ENCODE measurements around the gene MCM3. TPM values are rescaled to one million over a fixed set of nuclear protein-coding genes. Genes with fewer than 3 reads are reported as not detected.

Gene MCM3
- total RNA-seq, 8 experiments from 2014 or later = 12.7 to 92.8 (median 19.4) TPM

GRCh38 chr6:52233975-52234823 is 50.3 kb downstream of the MCM3 start:
- H3K4me3 ChIP-seq = no peak overlapping the region
- H3K27ac ChIP-seq = no peak overlapping the region
- H3K4me1 ChIP-seq (replicated peaks in 1 of 2) = no peaks in the 10 kb centered on the region
- ATAC-seq (replicated peaks in 6 of 8) = peak; percentile 27 to 99 (median 52)
- 22 to 87% (median 64%) methylated on average over 3 to 13 of the region's 15 CpGs for WGBS, 10 experiments
- in situ Hi-C loops (cut with MboI; ENCODE audit: low pct_unique_long_range_greater_than_20kb in 2 of 9, low sequenced_read_pairs in 9 of 9, unreplicated experiment in 9 of 9) = loop anchor here in 1 of 9 experiments (10.0 to 25.0 kb wide), 2 partner anchors 69 to 372 kb away; no protein-coding TSS in a partner anchor

GRCh38 chr6:52233005-52233404 is 51.5 kb downstream of the MCM3 start:
- H3K4me3 ChIP-seq = no peak overlapping the region
- in situ Hi-C loops (cut with MboI; ENCODE audit: low pct_unique_long_range_greater_than_20kb in 2 of 9, low sequenced_read_pairs in 9 of 9, unreplicated experiment in 9 of 9) = loop anchor here in 1 of 9 experiments (10.0 to 25.0 kb wide), 2 partner anchors 68 to 371 kb away; no protein-coding TSS in a partner anchor

GRCh38 chr6:52231406-52232127 is 53.0 kb downstream of the MCM3 start:
- Histone ChIP-seq H3K4me1 (replicated peaks in 1 of 2) (no peaks in the 10 kb centered on the region), H3K4me3 (no peak overlapping the region), H3K27ac (no peak overlapping the region)
- ATAC-seq (replicated peaks in 6 of 8) = no peak
- WGBS, 10 experiments = 33 to 97% (median 81%) methylated on average over 1 to 7 of the region's 8 CpGs; no CpG with 5 or more reads in 2 of the 10 experiments
- in situ Hi-C loops (cut with MboI; ENCODE audit: low pct_unique_long_range_greater_than_20kb in 2 of 9, low sequenced_read_pairs in 9 of 9, unreplicated experiment in 9 of 9) = loop anchor here in 1 of 9 experiments (10.0 to 25.0 kb wide), 2 partner anchors 67 to 369 kb away; no protein-coding TSS in a partner anchor

More at GRCh38 chr6:52233005-52233404, 51.5 kb downstream of the MCM3 start:
- WGBS, 10 experiments = 8 to 71% (median 56%) methylated on average over 1 to 4 of the region's 4 CpGs
- H3K4me1 ChIP-seq (replicated peaks in 1 of 2) = no peaks in the 10 kb centered on the region
- ATAC-seq (replicated peaks in 6 of 8) = no peak
- H3K27ac ChIP-seq = no peak overlapping the region

GRCh38 chr6:52230685-52231084 is 53.9 kb downstream of the MCM3 start:
- WGBS, 10 experiments = 0 to 86% (median 63%) methylated on average over 1 of the region's 1 CpG; no CpG with 5 or more reads in 4 of the 10 experiments
- no peak for ATAC-seq (replicated peaks in 6 of 8)
- Histone ChIP-seq H3K4me3 (no peak overlapping the region), H3K27ac (no peak overlapping the region), H3K4me1 (replicated peaks in 1 of 2) (no peaks in the 10 kb centered on the region)
- in situ Hi-C loops (cut with MboI; ENCODE audit: low pct_unique_long_range_greater_than_20kb in 2 of 9, low sequenced_read_pairs in 9 of 9, unreplicated experiment in 9 of 9) = loop anchor here in 1 of 9 experiments (10.0 to 25.0 kb wide), 2 partner anchors 66 to 368 kb away; no protein-coding TSS in a partner anchor

- Histone ChIP-seq H3K27ac (no peak overlapping the region), H3K4me1 (replicated peaks in 1 of 2) (no peaks in the 10 kb centered on the region), H3K4me3 (no peak overlapping the region)
- in situ Hi-C loops (cut with MboI; ENCODE audit: low pct_unique_long_range_greater_than_20kb in 2 of 9, low sequenced_read_pairs in 9 of 9, unreplicated experiment in 9 of 9) = loop anchor here in 1 of 9 experiments (25.0 kb wide), 1 partner anchor 365 kb away; no protein-coding TSS in a partner anchor
- peak in 2 of 8 experiments; percentile 66 to 67 for ATAC-seq (replicated peaks in 6 of 8)
- WGBS, 10 experiments = 0 to 86% (median 50%) methylated on average over 1 of the region's 1 CpG; no CpG with 5 or more reads in 4 of the 10 experiments
Measured at GRCh38 chr6:52227495-52227894, 57.0 kb downstream of the MCM3 start.

- WGBS, 10 experiments = 0 to 88% (median 58%) methylated on average over 1 to 3 of the region's 3 CpGs
- Histone ChIP-seq H3K4me3 (no peak overlapping the region), H3K4me1 (replicated peaks in 1 of 2) (no peaks in the 10 kb centered on the region), H3K27ac (no peak overlapping the region)
- ATAC-seq (replicated peaks in 6 of 8) = no peak
- in situ Hi-C loops (cut with MboI; ENCODE audit: low pct_unique_long_range_greater_than_20kb in 2 of 9, low sequenced_read_pairs in 9 of 9, unreplicated experiment in 9 of 9) = no loop called here
Measured at GRCh38 chr6:52221302-52221701, 63.2 kb downstream of the MCM3 start.

DNA sequence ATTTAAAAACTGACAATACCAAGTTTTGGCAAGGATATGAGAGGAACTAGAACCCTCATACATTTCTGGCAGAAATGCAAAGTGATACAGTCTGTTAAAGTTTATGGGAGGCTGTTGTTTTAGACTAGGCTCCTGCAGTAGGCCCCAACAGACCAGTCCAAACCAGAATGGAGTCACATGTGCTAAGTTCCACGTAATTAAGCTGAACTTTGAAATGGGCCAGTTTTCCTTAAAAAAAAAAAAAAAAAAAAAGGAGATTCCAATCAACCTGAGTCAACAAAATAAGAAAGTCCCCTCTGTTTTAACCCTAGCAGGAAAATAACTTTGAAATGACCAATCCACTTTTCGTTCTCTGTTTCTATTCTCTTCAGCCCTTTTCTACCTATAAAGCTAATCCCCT is 66.8 kb downstream of the MCM3 start:
- Histone ChIP-seq H3K4me3 (no peak overlapping the region), H3K27ac (no peak overlapping the region), H3K4me1 (replicated peaks in 1 of 2) (no peaks in the 10 kb centered on the region)
- no peak for ATAC-seq (replicated peaks in 6 of 8)
- WGBS, 10 experiments = 0 to 100% (median 61%) methylated on average over 1 to 2 of the region's 2 CpGs
- in situ Hi-C loops (cut with MboI; ENCODE audit: low pct_unique_long_range_greater_than_20kb in 2 of 9, low sequenced_read_pairs in 9 of 9, unreplicated experiment in 9 of 9) = no loop called here

GRCh38 chr6:52216932-52217575 is 67.5 kb downstream of the MCM3 start:
- WGBS, 10 experiments = 7 to 100% (median 67%) methylated on average over 1 to 5 of the region's 5 CpGs
- no peak overlapping the region for H3K4me3 ChIP-seq
- H3K27ac ChIP-seq = no peak overlapping the region
- in situ Hi-C loops (cut with MboI; ENCODE audit: low pct_unique_long_range_greater_than_20kb in 2 of 9, low sequenced_read_pairs in 9 of 9, unreplicated experiment in 9 of 9) = no loop called here
- H3K4me1 ChIP-seq (replicated peaks in 1 of 2) = no peaks in the 10 kb centered on the region
- no peak for ATAC-seq (replicated peaks in 6 of 8)

DNA sequence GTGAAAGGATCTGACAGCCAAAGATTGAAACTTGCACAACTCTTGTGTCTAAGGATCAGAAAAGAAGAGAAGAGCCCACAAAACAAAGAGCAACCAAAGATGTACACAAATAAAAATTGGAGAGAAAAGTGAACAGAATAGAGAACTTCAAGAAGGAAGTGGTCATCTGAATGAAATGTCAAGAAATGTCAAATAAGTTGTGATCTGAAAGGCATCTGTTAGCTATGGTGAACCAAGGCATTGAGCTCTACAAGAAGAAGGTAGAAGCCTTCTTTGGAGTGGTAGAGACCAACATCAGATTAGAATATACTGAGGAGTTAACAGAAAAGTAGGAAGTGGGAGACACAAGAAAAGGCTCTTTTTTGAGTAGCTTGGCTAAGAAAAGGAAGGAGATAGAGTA is 68.8 kb downstream of the MCM3 start:
- ATAC-seq (replicated peaks in 6 of 8) = no peak

More for the DNA sequence above, 68.8 kb downstream of the MCM3 start:
- H3K4me3 ChIP-seq = no peak overlapping the region
- in situ Hi-C loops (cut with MboI; ENCODE audit: low pct_unique_long_range_greater_than_20kb in 2 of 9, low sequenced_read_pairs in 9 of 9, unreplicated experiment in 9 of 9) = no loop called here
- no peaks in the 10 kb centered on the region for H3K4me1 ChIP-seq (replicated peaks in 1 of 2)
- no peak overlapping the region for H3K27ac ChIP-seq

Other genes starting within 250 kb of the MCM3 start
- under 1 TPM in 7 of 8 experiments, not detected in 1; under 0.01 to 0.14 (median 0.09) TPM for gene PKHD1, start 197.1 kb downstream of the MCM3 start, total RNA-seq
- not detected for gene IL17A, start 98.4 kb downstream of the MCM3 start, total RNA-seq
- gene IL17F, start 40.2 kb downstream of the MCM3 start, total RNA-seq = not detected
- gene PAQR8, start 77.4 kb upstream of the MCM3 start, total RNA-seq = 10 to 100 TPM in 2 of 8 experiments, 1 to 10 TPM in 5, under 1 TPM in 1; 0.67 to 17.9 (median 5.2) TPM
- gene EFHC1, start 135.6 kb upstream of the MCM3 start, total RNA-seq = 10 to 100 TPM; 15.5 to 74.2 (median 32.0) TPM

All from motor neuron (in vitro differentiated cells).